Neuronal stem cell (in vitro differentiated cells): ENCODE data around the gene SPATA31C1.
"Not testable (repeated sequence)": the region's sequence is repeated elsewhere in the genome, so short reads cannot be mapped to it uniquely, and the experiment has no call there.

Experiments used
- DNase-seq: peaks from one replicate; pipeline ENCODE4 v3.0.0-alpha.2; 2013; ENCODE audit warnings: low spot score
- H2AFZ ChIP-seq: one replicate; pipeline ENCODE4 v1.6.1; 2013; ENCODE audit warnings: mild to moderate bottlenecking, low read length, inconsistent platforms
- H2AK5ac ChIP-seq: 2 replicates; pipeline ENCODE4 v1.6.1; 2013; ENCODE audit warnings: low read depth, mild to moderate bottlenecking, inconsistent platforms, low read length, moderate library complexity, mixed read lengths
- H2BK120ac ChIP-seq: 2 replicates; pipeline ENCODE4 v1.6.1; 2013; ENCODE audit warnings: low read depth, mild to moderate bottlenecking, inconsistent platforms, low read length, moderate library complexity, mixed read lengths
- H2BK12ac ChIP-seq: one replicate; pipeline ENCODE4 v1.6.1; 2013; ENCODE audit warnings: low read length, inconsistent platforms
- H2BK15ac ChIP-seq: 2 replicates; pipeline ENCODE4 v1.6.1; 2013; ENCODE audit warnings: mild to moderate bottlenecking, low read length, inconsistent platforms, mixed read lengths
- H2BK5ac ChIP-seq: one replicate; pipeline ENCODE4 v1.6.1; 2013; ENCODE audit warnings: inconsistent platforms, mild to moderate bottlenecking, low read length, moderate library complexity
- H3K14ac ChIP-seq: one replicate; pipeline ENCODE4 v1.6.1; 2013; ENCODE audit warnings: low read length, inconsistent platforms
- H3K18ac ChIP-seq: 2 replicates; pipeline ENCODE4 v1.6.1; 2013; ENCODE audit warnings: low read length, inconsistent platforms
- H3K23ac ChIP-seq: 2 replicates; pipeline ENCODE4 v1.6.1; 2013; ENCODE audit warnings: low read depth, mild to moderate bottlenecking, mixed read lengths, low read length, inconsistent platforms; ENCODE audit not compliant: poor library complexity
- H3K27ac ChIP-seq: replicated peaks from 3 replicates; pipeline ENCODE4 v1.5.1; 2013; ENCODE audit warnings: low read length, inconsistent platforms
- H3K27me3 ChIP-seq, 3 experiments: 2 replicates each; pipeline ENCODE4 v1.6.1; 2013; ENCODE audit warnings: low read length in 3 of 3, mild to moderate bottlenecking in 2 of 3, inconsistent platforms in 1 of 3, low read depth in 1 of 3, mixed read lengths in 1 of 3, moderate library complexity in 1 of 3; ENCODE audit not compliant: control insufficient read depth in 3 of 3, insufficient read depth in 3 of 3
- H3K36me3 ChIP-seq, 2 donors: replicated peaks in 1 of 2; 2 replicates each; pipeline ENCODE4 v1.6.1; 2013; ENCODE audit warnings: low read length in 2 of 2; ENCODE audit not compliant: control insufficient read depth in 2 of 2, insufficient read depth in 2 of 2
- H3K4ac ChIP-seq: 2 replicates; pipeline ENCODE4 v1.6.1; 2013; ENCODE audit warnings: inconsistent platforms, mild to moderate bottlenecking, low read length, moderate library complexity
- H3K4me1 ChIP-seq, 2 donors: 1 replicate in 1 of 2; 2 replicates in 1 of 2; pipeline ENCODE4 v1.6.1; 2013; ENCODE audit warnings: low read length in 2 of 2, low read depth in 1 of 2; ENCODE audit not compliant: control insufficient read depth in 2 of 2, insufficient read depth in 1 of 2
- H3K4me2 ChIP-seq: one replicate; pipeline ENCODE4 v1.6.1; 2013; ENCODE audit warnings: mild to moderate bottlenecking, low read length, inconsistent platforms; ENCODE audit not compliant: insufficient read depth, poor library complexity, severe bottlenecking
- H3K4me3 ChIP-seq, 2 donors: 2 replicates each; pipeline ENCODE4 v1.5.1; 2013; ENCODE audit warnings: low read length in 2 of 2, mild to moderate bottlenecking in 2 of 2, inconsistent platforms in 1 of 2, moderate library complexity in 1 of 2
- H3K79me1 ChIP-seq: one replicate; pipeline ENCODE4 v1.6.1; 2013; ENCODE audit warnings: low read depth, mild to moderate bottlenecking, inconsistent platforms, low read length, moderate library complexity
- H3K9ac ChIP-seq: one replicate; pipeline ENCODE4 v1.6.1; 2013; ENCODE audit warnings: mild to moderate bottlenecking, low read depth, low read length, inconsistent platforms; ENCODE audit not compliant: poor library complexity
- H3K9me3 ChIP-seq, 2 donors: replicated peaks in 1 of 2; 2 replicates each; pipeline versions ENCODE3 to v1.6.1; 2013; ENCODE audit warnings: low read length in 2 of 2, mild to moderate bottlenecking in 2 of 2, inconsistent platforms in 1 of 2, low read depth in 1 of 2, mixed read lengths in 1 of 2, moderate library complexity in 1 of 2; ENCODE audit not compliant: control insufficient read depth in 2 of 2, insufficient read depth in 1 of 2
- H4K8ac ChIP-seq: one replicate; pipeline ENCODE4 v1.6.1; 2013; ENCODE audit warnings: low read depth, mild to moderate bottlenecking, inconsistent platforms, low read length, moderate library complexity
- H4K91ac ChIP-seq: one replicate; pipeline ENCODE4 v1.6.1; 2013; ENCODE audit warnings: low read length, low read depth, mild to moderate bottlenecking, inconsistent platforms; ENCODE audit not compliant: poor library complexity
- WGBS, 2 donors: extraction: QIAGEN DNeasy Blood & Tissue Kit; methylation state at CpG; one replicate each; pipeline ENCODE4 v1.1.7; 2013; ENCODE audit warnings: missing lambda C conversion rate in 2 of 2, mixed read lengths in 1 of 2; ENCODE audit not compliant: insufficient read length in 2 of 2, insufficient replicate concordance in 1 of 2; ENCODE audit errors: extremely low coverage in 2 of 2; 5-methylcytosine and 5-hydroxymethylcytosine counted together

SPATA31C1 gene

DNA sequence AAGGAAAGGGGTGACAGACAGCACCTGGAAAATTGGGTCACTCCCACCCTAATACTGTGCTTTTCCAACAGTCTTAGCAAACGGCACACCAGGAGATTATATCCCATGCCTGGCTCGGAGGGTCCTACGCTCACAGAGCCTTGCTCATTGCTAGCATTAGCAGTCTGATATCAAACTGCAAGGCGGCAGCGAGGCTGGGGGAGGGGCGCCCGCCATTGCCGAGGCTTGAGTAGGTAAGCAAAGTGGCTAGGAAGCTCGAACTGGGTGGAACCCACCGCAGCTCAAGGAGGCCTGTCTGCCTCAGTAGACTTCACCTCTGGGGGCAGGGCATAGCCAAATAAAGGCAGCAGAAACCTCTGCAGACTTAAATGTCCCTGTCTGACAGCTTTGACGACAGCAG, 15.4 kb upstream of the SPATA31C1 start:
- not testable (repeated sequence) for H3K4me2 ChIP-seq, H4K8ac ChIP-seq, H2BK120ac ChIP-seq, H3K18ac ChIP-seq, H3K36me3 ChIP-seq, H3K4ac ChIP-seq, H2BK5ac ChIP-seq, H2BK12ac ChIP-seq, H2AK5ac ChIP-seq, H2AFZ ChIP-seq, H3K79me1 ChIP-seq, H3K9me3 ChIP-seq, H3K27ac ChIP-seq, H3K14ac ChIP-seq, DNase-seq, H3K9ac ChIP-seq, H4K91ac ChIP-seq, H3K4me1 ChIP-seq, H3K27me3 ChIP-seq, H3K4me3 ChIP-seq, H3K23ac ChIP-seq, H2BK15ac ChIP-seq
- no CpG with 5 or more reads among the region's 11 CpGs for WGBS, 2 donors

- Histone ChIP-seq H3K9ac (no peak overlapping the region), H4K91ac (no peak overlapping the region), H3K14ac (no peak overlapping the region), H2AK5ac (no peak overlapping the region), H3K4me1 (no peaks in the 10 kb centered on the region), H3K79me1 (no peaks in the 10 kb centered on the region), H3K27me3 (no peaks in the 10 kb centered on the region), H2BK12ac (no peak overlapping the region), H3K23ac (no peak overlapping the region), H3K27ac (no peak overlapping the region), H4K8ac (peak overlapping the region; percentile 72), H3K18ac (no peak overlapping the region), H3K4me3 (peak overlapping the region in 1 of 2 donors; percentile 30), H3K4me2 (no peak overlapping the region), H2AFZ (no peak overlapping the region), H3K9me3 (no peaks in the 10 kb centered on the region), H2BK5ac (no peak overlapping the region), H3K36me3 (no peaks in the 10 kb centered on the region), H2BK120ac (no peak overlapping the region), H3K4ac (no peak overlapping the region), H2BK15ac (no peak overlapping the region)
- no CpG with 5 or more reads among the region's 20 CpGs for WGBS, 2 donors
- no peak for DNase-seq
These were observed 8.3 kb upstream of the SPATA31C1 start for GRCh38 chr9:87909310-87910041.

DNA sequence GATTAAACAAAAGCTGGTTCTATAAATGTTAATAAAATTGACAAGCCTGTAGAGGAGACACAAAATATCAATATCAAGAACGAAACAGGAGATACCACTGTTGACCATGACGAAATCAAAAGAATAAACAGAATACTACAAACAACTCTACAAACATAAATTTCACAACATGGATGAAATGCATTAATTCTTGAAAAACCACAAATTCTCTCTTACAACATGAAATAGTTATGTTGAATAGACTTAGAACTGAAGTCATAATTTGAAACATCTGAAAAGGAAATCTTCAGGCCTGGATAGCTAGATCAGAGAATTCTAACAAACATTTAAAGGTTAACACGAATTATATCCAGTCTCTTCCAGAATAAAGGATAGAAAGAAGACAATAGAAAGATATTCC, 6.9 kb upstream of the SPATA31C1 start:
- no peaks in the 10 kb centered on the region for H3K9me3 ChIP-seq
- no peak overlapping the region for H4K8ac ChIP-seq
- no peaks in the 10 kb centered on the region for H3K27me3 ChIP-seq
- H3K4me2 ChIP-seq, result no peak overlapping the region
- H3K36me3 ChIP-seq, result no peaks in the 10 kb centered on the region
- H2BK15ac ChIP-seq, result no peak overlapping the region
- H3K4me1 ChIP-seq, result no peaks in the 10 kb centered on the region
- H3K18ac ChIP-seq, result no peak overlapping the region
- no peak overlapping the region for H3K14ac ChIP-seq
- H2AFZ ChIP-seq, result no peak overlapping the region
- H3K4ac ChIP-seq, result no peak overlapping the region
- no peak overlapping the region for H2BK12ac ChIP-seq
- H2BK120ac ChIP-seq, result no peak overlapping the region
- H4K91ac ChIP-seq, result no peak overlapping the region
- H3K79me1 ChIP-seq, result no peaks in the 10 kb centered on the region
- no CpG with 5 or more reads among the region's 3 CpGs for WGBS, 2 donors
- no peak overlapping the region for H2AK5ac ChIP-seq
- no peak overlapping the region for H2BK5ac ChIP-seq
- DNase-seq, result no peak
- H3K27ac ChIP-seq, result no peak overlapping the region
- H3K9ac ChIP-seq, result no peak overlapping the region
- H3K23ac ChIP-seq, result no peak overlapping the region
- H3K4me3 ChIP-seq, result no peak overlapping the region

DNA sequence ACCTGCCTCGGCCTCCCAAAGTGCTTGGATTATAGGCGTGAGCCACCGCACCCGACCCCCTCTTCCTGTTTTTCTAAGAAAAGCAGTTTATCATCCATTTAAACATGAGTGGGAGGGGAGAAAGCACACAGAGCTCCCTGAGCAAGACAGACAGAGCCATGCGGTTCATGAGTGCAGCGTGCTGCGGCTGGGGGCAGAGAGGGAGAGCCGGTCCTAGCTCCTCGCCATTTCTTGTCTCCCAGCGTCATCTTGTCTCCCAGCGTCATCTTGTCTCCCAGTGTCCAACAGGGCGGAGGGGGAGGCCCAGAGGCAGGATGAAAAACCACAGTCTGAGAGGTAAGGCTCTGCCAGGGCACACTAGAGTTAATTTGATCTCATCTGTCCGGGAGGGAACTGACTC, 1.3 kb downstream of the SPATA31C1 start:
- not testable (repeated sequence) for H2BK5ac ChIP-seq, H3K27ac ChIP-seq, H3K14ac ChIP-seq, H3K4me3 ChIP-seq, H2BK120ac ChIP-seq, H4K91ac ChIP-seq, H3K4ac ChIP-seq, H3K23ac ChIP-seq, H3K27me3 ChIP-seq, H3K9me3 ChIP-seq, H3K18ac ChIP-seq, H3K4me1 ChIP-seq, H3K79me1 ChIP-seq, DNase-seq, H3K4me2 ChIP-seq, H3K9ac ChIP-seq, H2BK15ac ChIP-seq, H2AFZ ChIP-seq, H3K36me3 ChIP-seq, H2AK5ac ChIP-seq, H2BK12ac ChIP-seq, H4K8ac ChIP-seq
- WGBS, 2 donors, result no CpG with 5 or more reads among the region's 13 CpGs
